ENCODE results near the gene CLIC3.

CLIC3 gene, protein sequence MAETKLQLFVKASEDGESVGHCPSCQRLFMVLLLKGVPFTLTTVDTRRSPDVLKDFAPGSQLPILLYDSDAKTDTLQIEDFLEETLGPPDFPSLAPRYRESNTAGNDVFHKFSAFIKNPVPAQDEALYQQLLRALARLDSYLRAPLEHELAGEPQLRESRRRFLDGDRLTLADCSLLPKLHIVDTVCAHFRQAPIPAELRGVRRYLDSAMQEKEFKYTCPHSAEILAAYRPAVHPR

DNA sequence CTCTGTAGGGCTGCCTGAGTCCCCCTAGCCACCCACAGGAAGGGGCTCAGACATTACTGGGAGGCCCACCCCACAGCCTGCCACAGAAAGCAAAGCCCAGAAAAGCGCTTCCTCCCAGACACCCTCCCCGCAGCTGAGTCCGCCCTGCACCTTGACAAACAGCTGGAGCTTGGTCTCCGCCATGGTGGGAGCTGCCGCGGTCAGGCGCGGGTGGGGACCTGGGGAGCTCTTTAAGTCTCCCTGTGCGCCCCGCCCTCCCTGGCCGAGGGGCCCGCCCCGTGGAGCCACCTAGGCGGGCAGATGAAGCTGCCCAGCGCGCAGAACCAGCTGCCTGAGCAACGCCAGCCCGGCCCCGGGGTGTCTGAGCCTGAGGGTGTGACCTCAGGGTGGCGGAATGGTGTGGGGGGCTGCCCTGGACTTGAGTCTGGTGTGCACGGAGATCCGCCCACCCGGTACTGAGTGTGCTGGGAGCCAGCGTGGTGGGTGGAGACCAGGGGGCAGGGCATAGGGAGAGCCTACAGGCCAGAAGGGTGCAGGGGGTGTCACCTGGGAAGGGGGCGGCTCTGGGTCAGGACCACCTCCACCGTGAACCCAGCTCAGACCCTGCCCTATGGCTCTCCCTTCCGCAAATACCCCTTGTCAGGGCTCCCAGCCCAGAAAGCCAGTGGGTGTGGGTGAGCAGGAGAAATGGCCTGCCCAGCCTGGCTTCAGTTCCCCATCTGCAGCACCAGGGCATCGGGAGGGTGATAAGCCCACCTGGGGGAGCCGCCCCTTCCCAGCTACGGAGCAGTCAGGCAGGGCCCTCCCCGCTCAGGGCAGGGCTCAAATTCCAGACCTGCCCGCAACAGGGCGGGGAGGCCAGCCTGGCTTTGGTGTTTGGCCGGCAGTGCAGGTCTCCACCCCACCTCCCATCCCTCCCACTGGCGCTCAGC, at the start of gene CLIC3:
CLIC3 (minus strand) TSS at position 208 of the 932 bp plus-strand sequence; CDS start at position 183, 25 bp downstream.
- TF ChIP-seq GATA1 (IDR thresholded peaks at IDR 0.05; ENCODE audit: low read depth, low read length) (no peak), POLR2A (IDR thresholded peaks at IDR 0.05; ENCODE audit: low read length) (no peak)
- DNase-seq: peak; percentile 38 to 44

DNA sequence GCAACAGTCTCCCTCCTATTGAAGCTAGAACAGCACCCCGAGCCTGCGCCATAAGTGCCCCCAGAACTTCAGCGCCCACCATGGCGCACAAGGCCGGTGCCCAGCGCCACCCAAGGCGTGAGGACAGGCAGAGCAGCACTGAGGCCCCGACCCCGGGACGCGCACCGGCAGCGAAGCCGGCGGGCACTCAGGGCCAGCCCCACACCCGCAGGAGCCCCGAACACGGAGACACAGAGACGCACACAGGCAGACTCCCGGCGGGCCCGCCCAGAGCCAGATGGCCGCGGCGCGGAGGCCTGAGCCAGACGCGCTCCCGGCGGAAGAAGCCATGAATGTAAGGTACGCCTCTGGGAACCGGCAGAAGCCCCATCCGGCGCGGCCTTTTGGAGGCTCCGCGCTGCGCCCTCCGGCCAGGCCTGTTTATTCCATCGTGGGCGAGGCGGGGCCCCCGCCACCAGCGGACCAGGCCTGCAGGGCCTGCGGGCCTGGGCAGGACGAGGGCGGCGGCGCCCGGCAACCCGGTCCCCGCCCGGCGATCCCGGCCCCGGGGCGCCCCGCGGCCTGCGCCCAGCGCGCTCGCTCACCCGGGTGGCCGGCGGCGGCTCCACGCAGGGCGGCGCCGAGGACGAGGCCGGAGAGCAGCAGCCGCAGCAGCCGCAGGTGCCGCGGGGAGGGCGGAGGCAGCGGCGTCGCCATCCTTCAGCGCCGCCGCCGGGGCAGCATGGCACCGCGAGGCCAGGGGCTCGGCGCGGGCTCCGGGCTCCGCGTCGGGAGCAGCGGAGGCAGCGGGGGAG, 49.1 kb upstream of the CLIC3 start:
- no peak for DNase-seq
- TF ChIP-seq POLR2A (IDR thresholded peaks at IDR 0.05; ENCODE audit: low read length): no peak
- no peak for TF ChIP-seq GATA1 (IDR thresholded peaks at IDR 0.05; ENCODE audit: low read depth, low read length)

DNA sequence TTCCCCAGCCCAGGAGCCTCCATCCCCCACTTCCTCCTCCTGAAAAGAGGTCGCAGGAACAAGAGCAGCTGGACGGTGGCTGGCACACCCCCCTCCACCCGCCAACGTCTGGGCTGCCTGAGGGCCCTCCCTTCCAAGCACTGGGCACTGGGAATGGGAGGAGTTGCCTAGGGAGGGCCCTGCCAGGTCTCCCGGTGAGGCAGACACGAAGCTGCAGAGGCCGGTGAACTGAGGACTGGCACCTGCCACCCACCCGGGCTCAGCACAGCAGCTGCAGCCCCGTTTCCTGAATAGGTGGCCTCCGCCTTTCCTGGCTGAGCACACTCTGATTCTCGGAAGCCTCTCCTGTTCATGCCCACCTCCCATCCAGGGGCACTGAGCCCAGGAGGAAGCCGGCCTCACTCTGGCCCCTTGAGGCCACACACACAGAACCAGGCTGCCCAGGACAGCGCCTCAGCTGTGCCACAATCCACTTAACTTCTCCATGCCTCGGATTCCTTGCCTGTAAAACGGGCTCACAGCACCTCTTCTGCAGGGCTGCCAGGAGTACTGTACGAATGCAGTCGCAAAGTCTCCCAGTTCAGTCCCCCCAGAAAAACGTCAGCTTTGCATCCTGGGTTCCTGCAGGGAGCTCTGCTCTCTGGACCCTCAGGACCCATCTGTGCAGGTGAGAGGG, 48.3 kb upstream of the CLIC3 start:
- TF ChIP-seq GATA1 (IDR thresholded peaks at IDR 0.05; ENCODE audit: low read depth, low read length): no peak
- no peak for TF ChIP-seq POLR2A (IDR thresholded peaks at IDR 0.05; ENCODE audit: low read length)
- no peak for DNase-seq

DNA sequence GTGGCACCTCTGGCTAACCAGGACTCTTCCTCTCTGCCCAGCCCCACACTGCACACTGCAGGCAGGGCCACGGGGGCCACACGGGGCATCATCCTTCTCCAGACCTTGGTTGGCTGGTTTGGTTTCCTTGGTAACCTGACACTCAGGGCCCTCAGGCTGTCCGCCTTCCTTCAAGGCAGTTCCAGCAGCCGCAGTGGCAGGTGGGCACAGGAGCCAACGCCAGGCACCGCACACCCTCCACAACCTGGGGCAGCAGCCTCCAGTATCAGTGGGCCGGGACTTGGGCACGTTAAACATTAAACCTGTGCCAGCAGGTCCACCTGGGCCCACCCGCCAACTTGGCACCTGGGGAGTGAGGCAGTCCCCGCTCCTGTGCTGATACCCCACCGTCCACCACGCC, 47.7 kb upstream of the CLIC3 start:
- TF ChIP-seq POLR2A (IDR thresholded peaks at IDR 0.05; ENCODE audit: low read length): no peak
- no peak for TF ChIP-seq GATA1 (IDR thresholded peaks at IDR 0.05; ENCODE audit: low read depth, low read length)
- no peak for DNase-seq

DNA sequence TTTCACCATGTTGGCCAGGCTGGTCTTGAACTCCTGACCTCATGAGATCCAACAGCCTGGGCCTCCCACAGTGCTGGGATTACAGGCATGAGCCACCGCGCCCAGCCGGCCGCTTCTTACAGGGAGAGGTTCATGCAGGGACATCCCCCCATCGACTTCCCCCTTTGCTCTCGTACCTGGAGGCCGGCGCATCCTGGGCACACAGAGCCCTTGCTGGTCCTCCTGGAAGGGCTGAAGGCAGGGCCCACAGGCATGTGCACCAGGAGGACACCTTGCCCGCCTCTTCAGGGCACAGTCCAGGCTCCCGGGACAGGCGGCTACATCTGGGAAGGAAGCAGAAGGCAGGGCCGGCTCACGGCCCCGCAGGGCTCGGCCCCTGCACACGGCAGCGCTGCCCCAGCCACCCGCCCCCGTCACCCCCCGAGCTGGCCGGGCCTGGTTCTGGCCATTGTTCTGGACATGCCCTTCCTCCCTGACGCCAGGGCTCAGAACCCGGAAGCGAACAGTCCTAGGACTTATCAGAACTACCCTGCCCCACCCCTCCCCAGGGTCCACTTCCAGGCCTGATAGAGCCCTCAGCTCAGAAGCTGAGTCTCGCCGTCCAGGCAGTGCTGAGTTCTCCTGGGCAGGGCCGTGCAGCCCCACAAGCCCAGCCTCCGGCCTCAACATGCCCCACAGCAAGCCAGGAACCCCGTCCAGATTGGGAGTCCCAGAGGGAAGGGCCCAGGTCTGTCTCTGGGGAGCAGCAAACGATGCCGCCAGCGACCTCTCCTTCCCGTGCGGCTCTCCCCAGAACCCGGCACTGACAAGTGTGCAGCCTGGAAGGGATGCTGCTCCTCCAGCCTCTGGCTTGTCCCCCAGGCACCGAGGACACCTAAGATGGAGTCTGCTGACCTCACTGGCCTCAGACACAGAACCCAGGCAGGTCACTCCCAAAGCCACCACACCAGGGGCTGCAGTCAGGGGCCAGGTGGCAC, 46.7 kb upstream of the CLIC3 start:
- no peak for TF ChIP-seq POLR2A (IDR thresholded peaks at IDR 0.05; ENCODE audit: low read length)
- TF ChIP-seq GATA1 (IDR thresholded peaks at IDR 0.05; ENCODE audit: low read depth, low read length): no peak
- no peak for DNase-seq

DNA sequence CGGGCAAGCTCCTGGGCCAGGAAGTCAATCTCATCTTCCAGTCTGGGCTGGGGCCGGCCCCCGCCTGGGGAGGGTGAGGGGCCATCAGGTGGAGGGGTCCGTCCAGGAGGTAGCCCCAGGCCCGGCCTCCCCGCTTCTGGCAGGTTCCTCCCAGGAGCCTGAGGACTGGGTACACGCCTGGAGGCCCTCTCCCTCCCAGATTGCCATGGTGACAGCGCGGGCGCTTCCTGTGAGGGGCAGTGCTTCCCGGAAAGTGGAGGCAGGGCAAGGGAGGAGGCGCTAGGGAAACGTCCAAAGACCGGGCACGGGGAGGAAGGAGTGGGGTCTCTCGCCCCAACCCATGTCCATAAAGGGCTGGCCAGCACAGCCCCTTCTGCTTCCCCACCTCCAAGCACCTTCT, 44.8 kb upstream of the CLIC3 start:
- TF ChIP-seq POLR2A (IDR thresholded peaks at IDR 0.05; ENCODE audit: low read length): no peak
- TF ChIP-seq GATA1 (IDR thresholded peaks at IDR 0.05; ENCODE audit: low read depth, low read length): no peak
- no peak for DNase-seq

DNA sequence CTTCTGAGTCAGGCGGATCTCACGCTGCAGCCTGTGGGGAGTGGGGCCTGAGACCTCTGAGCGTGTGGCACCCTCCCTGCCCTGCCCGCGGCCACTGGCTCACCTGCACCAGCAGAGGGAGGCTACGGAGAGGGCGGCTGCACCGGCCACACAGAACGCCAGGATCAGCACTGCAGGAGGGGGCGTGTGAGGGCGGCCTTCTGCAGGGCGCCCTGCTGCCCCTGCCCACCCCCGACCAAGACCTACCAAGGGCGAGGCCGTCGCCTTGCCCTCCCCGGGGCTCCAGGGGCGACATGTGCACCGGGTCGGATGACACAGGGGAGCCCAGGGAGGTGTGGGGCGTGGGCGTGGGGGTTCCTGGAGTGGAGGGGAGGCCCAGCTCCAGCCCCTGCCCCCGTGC, 44.2 kb upstream of the CLIC3 start:
- TF ChIP-seq GATA1 (IDR thresholded peaks at IDR 0.05; ENCODE audit: low read depth, low read length) (no peak), POLR2A (IDR thresholded peaks at IDR 0.05; ENCODE audit: low read length) (no peak)
- DNase-seq: no peak

DNA sequence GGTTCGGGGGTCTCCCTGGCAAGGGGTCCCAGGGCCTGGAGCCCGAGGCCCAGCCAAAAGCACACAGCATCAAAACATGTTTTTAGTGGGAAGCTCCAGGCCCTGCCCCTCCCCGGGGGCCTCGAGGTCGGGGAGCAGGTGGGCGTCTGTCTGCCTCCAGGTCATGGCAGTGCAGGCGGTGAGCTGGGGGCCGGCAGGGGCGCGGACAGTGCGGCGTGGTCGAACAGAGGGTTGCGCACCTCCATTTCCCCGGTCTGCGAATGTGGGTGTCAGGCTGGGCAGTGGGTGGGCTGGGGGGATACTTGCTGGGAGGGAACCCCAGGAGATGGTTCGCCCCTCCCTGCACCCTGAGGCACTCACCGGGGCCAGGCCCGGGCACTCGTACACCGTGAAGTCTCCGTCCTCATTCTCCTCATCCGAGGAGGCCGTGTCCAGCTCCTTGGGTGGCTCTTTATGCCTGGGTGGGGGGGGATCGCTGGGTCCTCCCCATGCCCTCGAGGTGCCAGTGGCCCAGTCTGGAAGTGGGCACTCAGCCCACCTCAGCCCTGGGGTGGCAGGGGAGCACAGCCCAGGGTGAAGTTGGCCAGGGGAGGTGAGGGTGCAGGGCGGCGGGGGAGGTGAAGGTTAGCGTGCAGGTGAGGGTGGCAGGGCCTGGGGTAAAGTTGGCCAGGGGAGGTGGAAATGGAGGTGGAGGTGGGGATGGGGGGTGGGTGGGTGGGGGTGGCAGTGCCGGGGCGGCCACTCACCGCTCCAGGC, 43.4 kb upstream of the CLIC3 start:
- no peak for DNase-seq
- TF ChIP-seq GATA1 (IDR thresholded peaks at IDR 0.05; ENCODE audit: low read depth, low read length) (no peak), POLR2A (IDR thresholded peaks at IDR 0.05; ENCODE audit: low read length) (no peak)

DNA sequence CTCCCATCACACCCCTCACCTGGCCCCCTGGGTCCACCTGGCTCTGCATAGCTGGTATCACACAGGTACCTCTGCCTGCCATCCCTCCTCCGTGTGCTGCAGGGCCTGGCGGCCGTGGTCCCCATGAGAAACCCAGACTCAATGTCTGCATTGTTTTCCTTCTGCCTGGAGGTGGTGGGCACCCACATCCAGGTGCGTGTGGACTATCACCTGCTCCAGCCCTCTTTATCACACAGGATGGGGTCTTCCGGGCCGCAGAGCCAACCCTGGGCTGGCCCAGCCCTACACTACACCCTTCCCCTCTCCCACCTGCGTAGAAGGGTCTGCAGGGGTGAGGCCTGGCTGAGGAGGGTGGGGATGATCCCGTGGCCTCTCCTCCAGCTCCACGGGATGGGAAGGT, 42.5 kb upstream of the CLIC3 start:
- DNase-seq: no peak
- no peak for TF ChIP-seq GATA1 (IDR thresholded peaks at IDR 0.05; ENCODE audit: low read depth, low read length)
- TF ChIP-seq POLR2A (IDR thresholded peaks at IDR 0.05; ENCODE audit: low read length): no peak

DNA sequence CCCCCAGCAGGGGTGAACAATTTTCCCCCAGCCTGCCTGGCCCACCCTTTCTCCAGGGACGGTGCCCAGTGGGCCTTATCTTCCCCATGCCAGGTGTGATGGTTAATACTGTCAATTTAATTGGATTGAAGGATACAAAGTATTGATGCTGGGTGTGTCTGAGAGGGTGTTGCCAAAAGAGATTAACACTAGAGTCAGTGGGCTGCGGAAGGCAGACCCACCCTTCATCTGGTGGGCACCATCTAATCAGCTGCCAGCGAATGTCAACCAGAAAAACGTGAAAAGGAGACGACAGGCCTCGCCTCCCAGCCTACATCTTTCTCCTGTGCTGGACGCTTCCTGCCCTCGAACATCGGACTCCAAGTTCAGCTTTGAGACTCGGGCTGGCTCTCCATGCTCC, 41.1 kb upstream of the CLIC3 start:
- no peak for TF ChIP-seq POLR2A (IDR thresholded peaks at IDR 0.05; ENCODE audit: low read length)
- TF ChIP-seq GATA1 (IDR thresholded peaks at IDR 0.05; ENCODE audit: low read depth, low read length): no peak
- DNase-seq: no peak

DNA sequence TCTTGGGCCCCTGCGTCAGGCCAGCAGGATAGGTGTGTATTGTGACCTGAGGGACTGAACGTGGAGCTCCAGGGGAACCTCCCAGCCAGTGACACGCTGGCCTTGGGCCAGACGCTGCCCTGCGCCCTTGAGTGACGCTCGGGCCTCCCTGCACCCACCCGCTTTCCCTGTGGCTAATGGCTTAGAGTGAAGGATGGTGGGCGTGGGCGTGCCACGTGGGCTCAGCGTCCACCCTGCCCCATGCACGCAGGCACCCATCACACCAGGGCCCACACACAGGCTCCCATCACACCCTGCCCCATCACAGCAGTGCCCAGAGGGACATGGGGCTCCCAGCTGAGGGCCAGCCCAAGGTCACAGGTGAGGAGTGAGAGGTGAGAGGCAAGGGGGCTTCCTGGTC, 40.7 kb upstream of the CLIC3 start:
- no peak for DNase-seq
- TF ChIP-seq GATA1 (IDR thresholded peaks at IDR 0.05; ENCODE audit: low read depth, low read length) (no peak), POLR2A (IDR thresholded peaks at IDR 0.05; ENCODE audit: low read length) (no peak)

DNA sequence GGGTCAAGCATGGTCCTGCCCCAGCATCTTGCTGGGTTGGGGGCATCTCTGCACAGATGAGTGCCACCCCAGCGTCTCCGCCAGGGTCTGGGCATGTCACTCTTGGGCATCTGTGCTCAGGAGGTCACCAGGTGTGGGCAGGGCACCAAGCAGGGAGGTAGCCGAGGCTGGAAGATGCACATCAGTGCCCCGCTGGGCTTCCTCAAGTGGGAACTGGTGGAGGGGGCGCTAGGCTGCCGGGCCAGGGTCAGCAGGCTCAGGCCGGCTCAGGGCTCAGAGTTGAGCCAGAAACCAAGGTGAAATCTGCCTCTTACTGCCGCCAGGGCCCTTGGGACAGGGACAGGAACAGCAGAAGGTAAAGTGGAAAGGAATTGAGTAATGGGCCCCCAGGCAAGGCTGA, 39.6 kb upstream of the CLIC3 start:
- TF ChIP-seq GATA1 (IDR thresholded peaks at IDR 0.05; ENCODE audit: low read depth, low read length) (no peak), POLR2A (IDR thresholded peaks at IDR 0.05; ENCODE audit: low read length) (no peak)
- no peak for DNase-seq

All from erythroblast (primary cell).